Psoas muscle (tissue), 8 donors: ENCODE data around the gene KDM3A. TPM values are rescaled to one million over a fixed set of nuclear protein-coding genes. Genes with fewer than 3 reads are reported as not detected.

Experiments
- ATAC-seq, 4 donors: fragments of 200-7000 bp; cut with Tn5 transposase; one replicate each; pipeline ENCODE4 v1.9.1; 2020; ENCODE audit warnings: moderate library complexity in 3 of 4, mild to moderate bottlenecking in 2 of 4
- DNase-seq, 2 donors: peaks; one replicate each; pipeline ENCODE4 v3.0.0-alpha.2; 2020
- H3K27ac ChIP-seq: fragments of 200-600 bp; one replicate; pipeline ENCODE4 v1.8.0; 2022
- H3K27me3 ChIP-seq, 3 donors: fragments of 200-600 bp in 1 of 3; one replicate each; pipeline versions ENCODE4 v1.6.1 to v1.8.0; 2013 to 2022; ENCODE audit warnings: low read length in 2 of 3, mild to moderate bottlenecking in 2 of 3, moderate library complexity in 1 of 3; ENCODE audit not compliant: insufficient read depth in 3 of 3
- H3K36me3 ChIP-seq, 2 donors: fragments of 200-600 bp in 1 of 2; one replicate each; pipeline versions ENCODE4 v1.6.1 to v1.8.0; 2013 to 2022; ENCODE audit warnings: low read depth in 1 of 2, mild to moderate bottlenecking in 1 of 2, moderate library complexity in 1 of 2; ENCODE audit not compliant: insufficient read depth in 1 of 2
- H3K4me1 ChIP-seq: fragments of 200-600 bp; one replicate; pipeline ENCODE4 v1.8.0; 2022
- H3K4me3 ChIP-seq: fragments of 200-600 bp; one replicate; pipeline ENCODE4 v1.8.0; 2022; ENCODE audit warnings: mild to moderate bottlenecking
- H3K9me3 ChIP-seq: fragments of 200-600 bp; one replicate; pipeline ENCODE4 v1.8.0; 2022
- CTCF ChIP-seq: fragments of 200-600 bp; IDR thresholded peaks from one replicate; pipeline ENCODE4 v1.8.0; 2022; ENCODE audit warnings: antibody characterized with exemption
- WGBS, 3 donors: extraction: QIAGEN DNeasy Blood & Tissue Kit; methylation state at CpG; one replicate each; pipeline versions ENCODE4 v1.1.6 to v1.1.7; 2013; 5-methylcytosine and 5-hydroxymethylcytosine counted together
- intact Hi-C, 2 donors: fragments of 100-400 bp; cut with DNase I; formaldehyde crosslinking; loops; one replicate each; pipeline versions ENCODE4 v1.11.0 to v1.14.2; 2022
- polyA plus RNA-seq, 3 donors: library from polyadenylated mRNA; stranded (reverse); fragments of 200-250 nt; gene quantifications; one replicate each; pipeline ENCODE4 v1.2.3, GENCODE V29; 2013
- total RNA-seq, 4 donors: library from RNA; stranded (reverse); fragmentation: NEBNext Ultra II Directional in 2 of 4; extraction: Animal tissue kit (Norgen Biotek cat#: 25700) in 2 of 4; gene quantifications; one replicate each; pipeline versions ENCODE4 v1.2.1 to v1.2.4, GENCODE V29; 2021 to 2023
- donor health status: healthy with polysubstance abuse.
- donor health status: DM: no; HTN: no; CAD: no; lungs with moderate emphysema.
- donor health status: Bipolar disorder and iron deficiency.
- donor health status: healthy.
- donor health status: DM: yes; HTN: yes; CAD: no.
- donor health status: DM: no; HTN: no; CAD: no.
- donor health status: DM: no; HTN: no; CAD: no.
- donor health status: DM: yes; HTN: yes; CAD: no.

Gene KDM3A
- total and polyA plus RNA-seq, 7 donors = 12.2 to 34.7 (median 23.5) TPM

- no peak for ATAC-seq
- DNase-seq = no peak
- Histone ChIP-seq H3K27me3 (no peaks in the 10 kb centered on the region), H3K27ac (no peak overlapping the region), H3K4me3 (no peak overlapping the region), H3K4me1 (peaks cover 18% of the 10 kb centered on the region), H3K9me3 (no peaks in the 10 kb centered on the region), H3K36me3 (no peaks in the 10 kb centered on the region)
- WGBS, 3 donors = 86 to 91% (median 90%) methylated on average over 2 of the region's 2 CpGs
- TF ChIP-seq CTCF = no peak
- intact Hi-C loops = no loop called here
Observed at GRCh38 chr2:86416146-86416545, 25.0 kb upstream of the KDM3A start.

- WGBS, 3 donors = 67 to 88% (median 82%) methylated on average over 1 of the region's 1 CpG
- peaks cover 14% of the 10 kb centered on the region for H3K4me1 ChIP-seq
- H3K9me3 ChIP-seq = no peaks in the 10 kb centered on the region
- no peaks in the 10 kb centered on the region for H3K27me3 ChIP-seq
- H3K4me3 ChIP-seq = no peak overlapping the region
- H3K27ac ChIP-seq = no peak overlapping the region
- intact Hi-C loops = no loop called here
- ATAC-seq (no peak), DNase-seq (no peak)
- H3K36me3 ChIP-seq = no peaks in the 10 kb centered on the region
- TF ChIP-seq CTCF = no peak
Observed at GRCh38 chr2:86417961-86418360, 23.2 kb upstream of the KDM3A start.

GRCh38 chr2:86420913-86421312 lies 20.3 kb upstream of the KDM3A start:
- no peak overlapping the region for H3K4me3 ChIP-seq
- H3K27me3 ChIP-seq = no peaks in the 10 kb centered on the region
- WGBS, 3 donors = 90 to 93% (median 92%) methylated on average over 5 of the region's 5 CpGs
- no peak for TF ChIP-seq CTCF
- intact Hi-C loops = no loop called here
- no peak overlapping the region for H3K27ac ChIP-seq
- ATAC-seq = no peak
- no peak for DNase-seq
- no peaks in the 10 kb centered on the region for H3K4me1 ChIP-seq
- H3K9me3 ChIP-seq = no peaks in the 10 kb centered on the region
- no peaks in the 10 kb centered on the region for H3K36me3 ChIP-seq

- intact Hi-C loops = no loop called here
- no peak for ATAC-seq
- 85 to 87% (median 86%) methylated on average over 4 of the region's 4 CpGs for WGBS, 3 donors
Observed at GRCh38 chr2:86426271-86426670, 14.9 kb upstream of the KDM3A start.

More at GRCh38 chr2:86426271-86426670, 14.9 kb upstream of the KDM3A start:
- Histone ChIP-seq H3K27ac (no peak overlapping the region), H3K4me1 (no peaks in the 10 kb centered on the region), H3K27me3 (peaks cover 0 to 2% (median 0%) of the 10 kb centered on the region in 3 donors), H3K4me3 (no peak overlapping the region), H3K9me3 (peaks cover 5% of the 10 kb centered on the region), H3K36me3 (no peaks in the 10 kb centered on the region)
- no peak for DNase-seq
- no peak for TF ChIP-seq CTCF
